Body of pancreas (tissue), 4 donors: ENCODE data around the gene MAMDC2.

Experiments
- POLR2A ChIP-seq, 3 donors: fragments of 450-650 bp; IDR thresholded peaks; one replicate each; pipeline ENCODE4 v1.6.1; 2016; ENCODE audit warnings: antibody characterized with exemption in 3 of 3, mild to moderate bottlenecking in 2 of 3
- TF ChIP-seq, protein P1 (sequence below), 7 experiments: fragments of 450-650 bp in 4 of 7; fragments of 200-600 bp in 3 of 7; sonication (generic) in 3 of 7; IDR thresholded peaks; one replicate each; pipeline ENCODE4 v1.5.1; 2016 to 2019; ENCODE audit warnings: antibody characterized with exemption in 7 of 7

DNA sequence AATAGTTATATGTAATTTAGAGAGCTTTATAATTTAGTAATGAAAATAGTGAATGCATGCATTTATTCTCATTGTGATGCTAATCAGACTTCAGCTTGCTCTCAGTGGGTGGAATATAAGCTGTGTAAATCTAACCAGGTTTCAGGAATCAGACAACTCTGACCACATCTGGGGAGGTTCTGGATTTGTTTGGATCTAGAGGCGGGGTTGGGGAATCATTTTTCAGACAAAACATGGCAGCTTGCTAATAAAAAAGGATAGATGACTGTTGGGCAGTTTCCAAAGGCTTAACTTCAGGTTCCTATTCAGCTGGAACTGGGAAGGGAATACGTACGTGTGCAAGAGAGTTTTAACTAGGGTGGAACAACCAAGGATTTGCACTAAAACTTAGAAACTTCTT is 43.2 kb upstream of the MAMDC2 start:
- TF ChIP-seq, protein P1, sequence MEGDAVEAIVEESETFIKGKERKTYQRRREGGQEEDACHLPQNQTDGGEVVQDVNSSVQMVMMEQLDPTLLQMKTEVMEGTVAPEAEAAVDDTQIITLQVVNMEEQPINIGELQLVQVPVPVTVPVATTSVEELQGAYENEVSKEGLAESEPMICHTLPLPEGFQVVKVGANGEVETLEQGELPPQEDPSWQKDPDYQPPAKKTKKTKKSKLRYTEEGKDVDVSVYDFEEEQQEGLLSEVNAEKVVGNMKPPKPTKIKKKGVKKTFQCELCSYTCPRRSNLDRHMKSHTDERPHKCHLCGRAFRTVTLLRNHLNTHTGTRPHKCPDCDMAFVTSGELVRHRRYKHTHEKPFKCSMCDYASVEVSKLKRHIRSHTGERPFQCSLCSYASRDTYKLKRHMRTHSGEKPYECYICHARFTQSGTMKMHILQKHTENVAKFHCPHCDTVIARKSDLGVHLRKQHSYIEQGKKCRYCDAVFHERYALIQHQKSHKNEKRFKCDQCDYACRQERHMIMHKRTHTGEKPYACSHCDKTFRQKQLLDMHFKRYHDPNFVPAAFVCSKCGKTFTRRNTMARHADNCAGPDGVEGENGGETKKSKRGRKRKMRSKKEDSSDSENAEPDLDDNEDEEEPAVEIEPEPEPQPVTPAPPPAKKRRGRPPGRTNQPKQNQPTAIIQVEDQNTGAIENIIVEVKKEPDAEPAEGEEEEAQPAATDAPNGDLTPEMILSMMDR (IDR thresholded peaks at IDR 0.05), result no peak
- TF ChIP-seq POLR2A (IDR thresholded peaks at IDR 0.05), result no peak
